K562 (cell line): ENCODE measurements around the gene POLR2M. TPM values are rescaled to one million over a fixed set of nuclear protein-coding genes. Genes with fewer than 3 reads are reported as not detected.

Source experiments
- GATAD2B ChIP-seq: fragments of 450-650 bp; IDR thresholded peaks from 2 replicates; pipeline ENCODE4 v1.6.1; 2017; ENCODE audit warnings: mild to moderate bottlenecking, borderline replicate concordance
- HOXB6 ChIP-seq: fragments of 250-450 bp; sonication (Bioruptor Pico); IDR thresholded peaks from 2 replicates; pipeline ENCODE4 v1.5.1; 2022; ENCODE audit warnings: mild to moderate bottlenecking, borderline replicate concordance
- KAT2B ChIP-seq: IDR thresholded peaks from one replicate; pipeline ENCODE4 v1.6.1; 2012; ENCODE audit warnings: low read depth, mild to moderate bottlenecking, control low read depth, inconsistent platforms, low read length, moderate library complexity
- KLF6 ChIP-seq: fragments of 250-450 bp; sonication (Bioruptor Pico); IDR thresholded peaks from 2 replicates; pipeline ENCODE4 v1.4.0; 2020; ENCODE audit warnings: mild to moderate bottlenecking, moderate library complexity, borderline replicate concordance
- LARP7 ChIP-seq: fragments of 450-650 bp; IDR thresholded peaks from 2 replicates; pipeline ENCODE4 v1.6.1; 2016
- MCM2 ChIP-seq: fragments of 450-650 bp; IDR thresholded peaks from 2 replicates; pipeline ENCODE4 v1.6.1; 2017; ENCODE audit warnings: low read depth, mild to moderate bottlenecking
- POLR2B ChIP-seq: fragments of 450-650 bp; IDR thresholded peaks from 2 replicates; pipeline ENCODE4 v1.6.1; 2018; ENCODE audit warnings: low read depth; ENCODE audit not compliant: partially characterized antibody
- POLR2G ChIP-seq: fragments of 200-400 bp; formaldehyde crosslinking; IDR thresholded peaks from 2 replicates; pipeline ENCODE4 v1.6.1; 2017; ENCODE audit warnings: low read depth, mild to moderate bottlenecking, antibody characterized with exemption, low read length, moderate library complexity
- PURB ChIP-seq: sonication (generic); formaldehyde crosslinking; IDR thresholded peaks from 2 replicates; pipeline ENCODE4 v1.9.0; 2021; ENCODE audit warnings: low read depth, mild to moderate bottlenecking, missing genetic modification reagents
- SNIP1 ChIP-seq: fragments of 450-650 bp; IDR thresholded peaks from 2 replicates; pipeline ENCODE4 v1.7.1; 2017; ENCODE audit warnings: low read depth, mild to moderate bottlenecking
- SRSF1 ChIP-seq: fragments of 200-400 bp; formaldehyde crosslinking; IDR thresholded peaks from 2 replicates; pipeline ENCODE4 v1.6.1; 2017; ENCODE audit warnings: mild to moderate bottlenecking, low read depth, low read length, moderate library complexity
- ZNF133 ChIP-seq: fragments of 250-450 bp; sonication (Bioruptor Pico); IDR thresholded peaks from 2 replicates; pipeline ENCODE4 v1.4.0; 2020; ENCODE audit warnings: mild to moderate bottlenecking
- polyA plus RNA-seq, 8 experiments: library from polyadenylated mRNA; depleted of rRNA in 4 of 8; stranded (reverse) in 5 of 8; unstranded in 3 of 8; fragments of >200 nt; fragmentation: Nextera tagmentation in 2 of 8; fragmentation: Illumina TruSeq in 1 of 8; extraction: Ambion mirVana in 2 of 8; extraction: Trizol in 1 of 8; gene quantifications; 2 replicates each; pipeline versions ENCODE4 v1.2.1 to v1.2.3, GENCODE V29; 2011 to 2014; ENCODE audit warnings: inconsistent platforms in 1 of 8, missing spikeins in 1 of 8
- total RNA-seq, 7 experiments: library from RNA; depleted of rRNA in 6 of 7; stranded (reverse); fragments of >200 nt in 6 of 7; fragmentation: Illumina TruSeq in 2 of 7; extraction: Trizol in 2 of 7; gene quantifications; 2 replicates each; pipeline versions ENCODE4 v1.2.1 to v1.2.3, GENCODE V29; 2011 to 2021; ENCODE audit warnings: low replicate concordance in 1 of 7
- TF ChIP-seq, protein P1 (sequence below): fragments of 450-650 bp; IDR thresholded peaks from one replicate; pipeline ENCODE4 v1.6.1; 2018; ENCODE audit warnings: mild to moderate bottlenecking, moderate library complexity; ENCODE audit not compliant: partially characterized antibody
- TF ChIP-seq, protein P2 (sequence below): fragments of 450-650 bp; formaldehyde crosslinking; conservative IDR thresholded peaks from 2 replicates; pipeline ENCODE4 v1.4.0; 2022; ENCODE audit warnings: mild to moderate bottlenecking, missing genetic modification characterization
- TF ChIP-seq, protein P3 (sequence below): fragments of 200-800 bp; sonication (Bioruptor generic); IDR thresholded peaks from 2 replicates; pipeline ENCODE4 v1.6.1; 2016; ENCODE audit warnings: missing genetic modification characterization, missing compliant biosample characterization
- TF ChIP-seq, protein P4 (sequence below): IDR thresholded peaks from 2 replicates; pipeline ENCODE4 v1.6.1; 2016; ENCODE audit warnings: missing genetic modification characterization, missing compliant biosample characterization

Gene POLR2M
- total and polyA plus RNA-seq, 9 of the 15 experiments (the other 6 are each of a cell fraction or from before 2014, with no cell fraction given) = 9.2 to 1,050 (median 43.0) TPM

DNA sequence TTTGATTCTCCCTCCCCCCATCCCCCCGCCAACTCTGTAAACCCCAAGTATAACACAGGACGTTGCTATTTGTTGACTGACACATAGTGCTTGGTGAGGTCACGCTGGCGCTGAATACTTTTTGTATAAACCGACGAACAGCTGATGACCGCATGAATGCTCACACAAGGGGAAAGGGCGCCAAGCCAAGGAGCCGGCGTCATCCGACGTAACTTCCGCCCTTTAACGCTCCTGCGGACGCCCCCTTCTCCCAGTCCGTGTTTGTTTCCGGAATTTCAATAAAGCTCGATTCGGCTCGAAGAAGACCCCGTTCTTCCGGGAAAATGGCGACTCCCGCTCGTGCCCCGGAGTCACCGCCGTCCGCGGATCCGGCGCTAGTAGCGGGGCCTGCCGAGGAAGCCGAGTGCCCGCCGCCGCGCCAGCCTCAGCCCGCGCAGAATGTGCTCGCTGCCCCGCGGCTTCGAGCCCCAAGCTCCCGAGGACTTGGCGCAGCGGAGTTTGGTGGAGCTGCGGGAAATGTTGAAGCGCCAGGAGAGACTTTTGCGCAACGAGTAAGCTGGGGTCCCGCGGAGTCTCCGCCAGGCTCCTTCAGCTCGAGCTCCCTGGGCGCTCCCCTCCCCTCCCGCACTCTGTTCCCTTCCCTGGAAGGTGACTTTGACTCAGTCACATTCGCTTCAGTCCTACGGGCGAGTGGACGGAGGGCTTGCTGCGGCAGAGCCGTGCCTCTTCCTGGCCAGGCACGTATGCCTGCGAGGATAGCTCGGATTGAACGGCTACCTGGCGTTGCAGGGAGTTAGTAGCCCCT lies at the start of gene POLR2M (continued):
- TF ChIP-seq, protein P1, sequence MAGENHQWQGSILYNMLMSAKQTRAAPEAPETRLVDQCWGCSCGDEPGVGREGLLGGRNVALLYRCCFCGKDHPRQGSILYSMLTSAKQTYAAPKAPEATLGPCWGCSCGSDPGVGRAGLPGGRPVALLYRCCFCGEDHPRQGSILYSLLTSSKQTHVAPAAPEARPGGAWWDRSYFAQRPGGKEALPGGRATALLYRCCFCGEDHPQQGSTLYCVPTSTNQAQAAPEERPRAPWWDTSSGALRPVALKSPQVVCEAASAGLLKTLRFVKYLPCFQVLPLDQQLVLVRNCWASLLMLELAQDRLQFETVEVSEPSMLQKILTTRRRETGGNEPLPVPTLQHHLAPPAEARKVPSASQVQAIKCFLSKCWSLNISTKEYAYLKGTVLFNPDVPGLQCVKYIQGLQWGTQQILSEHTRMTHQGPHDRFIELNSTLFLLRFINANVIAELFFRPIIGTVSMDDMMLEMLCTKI = no peak
- TF ChIP-seq LARP7 (no peak), KAT2B (no peak), SRSF1 (no peak), POLR2B (peak; percentile 47), HOXB6 (CRISPR knock-in tag) (no peak), MCM2 (no peak), SNIP1 (no peak), ZNF133 (CRISPR knock-in tag) (no peak), KLF6 (CRISPR knock-in tag) (0 out of 2 replicates have a peak, but pooled peaks have one; percentile 50), POLR2G (peak; percentile 95), PURB (no peak), GATAD2B (0 out of 2 replicates have a peak, but pooled peaks have one; percentile 40)
- TF ChIP-seq, protein P2, sequence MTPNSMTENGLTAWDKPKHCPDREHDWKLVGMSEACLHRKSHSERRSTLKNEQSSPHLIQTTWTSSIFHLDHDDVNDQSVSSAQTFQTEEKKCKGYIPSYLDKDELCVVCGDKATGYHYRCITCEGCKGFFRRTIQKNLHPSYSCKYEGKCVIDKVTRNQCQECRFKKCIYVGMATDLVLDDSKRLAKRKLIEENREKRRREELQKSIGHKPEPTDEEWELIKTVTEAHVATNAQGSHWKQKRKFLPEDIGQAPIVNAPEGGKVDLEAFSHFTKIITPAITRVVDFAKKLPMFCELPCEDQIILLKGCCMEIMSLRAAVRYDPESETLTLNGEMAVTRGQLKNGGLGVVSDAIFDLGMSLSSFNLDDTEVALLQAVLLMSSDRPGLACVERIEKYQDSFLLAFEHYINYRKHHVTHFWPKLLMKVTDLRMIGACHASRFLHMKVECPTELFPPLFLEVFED (CRISPR knock-in tag) = no peak
- TF ChIP-seq, protein P3, sequence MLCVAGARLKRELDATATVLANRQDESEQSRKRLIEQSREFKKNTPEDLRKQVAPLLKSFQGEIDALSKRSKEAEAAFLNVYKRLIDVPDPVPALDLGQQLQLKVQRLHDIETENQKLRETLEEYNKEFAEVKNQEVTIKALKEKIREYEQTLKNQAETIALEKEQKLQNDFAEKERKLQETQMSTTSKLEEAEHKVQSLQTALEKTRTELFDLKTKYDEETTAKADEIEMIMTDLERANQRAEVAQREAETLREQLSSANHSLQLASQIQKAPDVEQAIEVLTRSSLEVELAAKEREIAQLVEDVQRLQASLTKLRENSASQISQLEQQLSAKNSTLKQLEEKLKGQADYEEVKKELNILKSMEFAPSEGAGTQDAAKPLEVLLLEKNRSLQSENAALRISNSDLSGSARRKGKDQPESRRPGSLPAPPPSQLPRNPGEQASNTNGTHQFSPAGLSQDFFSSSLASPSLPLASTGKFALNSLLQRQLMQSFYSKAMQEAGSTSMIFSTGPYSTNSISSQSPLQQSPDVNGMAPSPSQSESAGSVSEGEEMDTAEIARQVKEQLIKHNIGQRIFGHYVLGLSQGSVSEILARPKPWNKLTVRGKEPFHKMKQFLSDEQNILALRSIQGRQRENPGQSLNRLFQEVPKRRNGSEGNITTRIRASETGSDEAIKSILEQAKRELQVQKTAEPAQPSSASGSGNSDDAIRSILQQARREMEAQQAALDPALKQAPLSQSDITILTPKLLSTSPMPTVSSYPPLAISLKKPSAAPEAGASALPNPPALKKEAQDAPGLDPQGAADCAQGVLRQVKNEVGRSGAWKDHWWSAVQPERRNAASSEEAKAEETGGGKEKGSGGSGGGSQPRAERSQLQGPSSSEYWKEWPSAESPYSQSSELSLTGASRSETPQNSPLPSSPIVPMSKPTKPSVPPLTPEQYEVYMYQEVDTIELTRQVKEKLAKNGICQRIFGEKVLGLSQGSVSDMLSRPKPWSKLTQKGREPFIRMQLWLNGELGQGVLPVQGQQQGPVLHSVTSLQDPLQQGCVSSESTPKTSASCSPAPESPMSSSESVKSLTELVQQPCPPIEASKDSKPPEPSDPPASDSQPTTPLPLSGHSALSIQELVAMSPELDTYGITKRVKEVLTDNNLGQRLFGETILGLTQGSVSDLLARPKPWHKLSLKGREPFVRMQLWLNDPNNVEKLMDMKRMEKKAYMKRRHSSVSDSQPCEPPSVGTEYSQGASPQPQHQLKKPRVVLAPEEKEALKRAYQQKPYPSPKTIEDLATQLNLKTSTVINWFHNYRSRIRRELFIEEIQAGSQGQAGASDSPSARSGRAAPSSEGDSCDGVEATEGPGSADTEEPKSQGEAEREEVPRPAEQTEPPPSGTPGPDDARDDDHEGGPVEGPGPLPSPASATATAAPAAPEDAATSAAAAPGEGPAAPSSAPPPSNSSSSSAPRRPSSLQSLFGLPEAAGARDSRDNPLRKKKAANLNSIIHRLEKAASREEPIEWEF = no peak
- TF ChIP-seq, protein P4, sequence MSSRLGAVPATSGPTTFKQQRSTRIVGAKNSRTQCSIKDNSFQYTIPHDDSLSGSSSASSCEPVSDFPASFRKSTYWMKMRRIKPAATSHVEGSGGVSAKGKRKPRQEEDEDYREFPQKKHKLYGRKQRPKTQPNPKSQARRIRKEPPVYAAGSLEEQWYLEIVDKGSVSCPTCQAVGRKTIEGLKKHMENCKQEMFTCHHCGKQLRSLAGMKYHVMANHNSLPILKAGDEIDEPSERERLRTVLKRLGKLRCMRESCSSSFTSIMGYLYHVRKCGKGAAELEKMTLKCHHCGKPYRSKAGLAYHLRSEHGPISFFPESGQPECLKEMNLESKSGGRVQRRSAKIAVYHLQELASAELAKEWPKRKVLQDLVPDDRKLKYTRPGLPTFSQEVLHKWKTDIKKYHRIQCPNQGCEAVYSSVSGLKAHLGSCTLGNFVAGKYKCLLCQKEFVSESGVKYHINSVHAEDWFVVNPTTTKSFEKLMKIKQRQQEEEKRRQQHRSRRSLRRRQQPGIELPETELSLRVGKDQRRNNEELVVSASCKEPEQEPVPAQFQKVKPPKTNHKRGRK (tag) = no peak
